Erythroblast (primary cell): ENCODE measurements around the gene CRKL.

Experiments
- GATA1 ChIP-seq: IDR thresholded peaks from 2 replicates; pipeline ENCODE4 v1.6.1; 2011; ENCODE audit warnings: low read depth, mild to moderate bottlenecking, control low read depth, low read length, moderate library complexity
- POLR2A ChIP-seq: IDR thresholded peaks from 2 replicates; pipeline ENCODE4 v1.6.1; 2011; ENCODE audit warnings: mild to moderate bottlenecking, low read length

DNA sequence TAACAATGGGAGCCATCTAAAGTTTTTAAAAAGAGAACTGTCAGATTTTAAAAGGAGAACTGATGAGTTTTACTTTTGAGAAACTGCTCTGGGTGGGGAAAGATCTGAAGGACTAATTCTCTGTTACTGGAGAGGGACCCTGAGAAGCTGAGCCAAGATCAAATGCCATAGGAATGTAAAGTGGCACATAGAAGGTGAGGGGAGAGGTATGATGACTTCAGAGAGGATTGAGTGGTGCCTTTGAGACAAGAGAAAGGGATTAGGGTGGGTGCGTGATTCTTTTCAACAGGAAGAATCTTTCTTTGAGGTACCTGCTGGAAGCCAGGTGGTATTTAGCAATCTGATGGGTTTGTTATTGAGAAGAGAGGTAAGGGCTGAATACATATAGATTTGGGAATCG is 9.0 kb downstream of the CRKL start:
- TF ChIP-seq POLR2A (no peak), GATA1 (no peak)
